ENCODE data around the gene TENT4B.

GRCh38 chr16:50152351-50152806 lies 727 bp upstream of the TENT4B start:
- TF ChIP-seq POLR2AphosphoS5 (IDR thresholded peaks at IDR 0.05) = no peak
- TF ChIP-seq CTCF (IDR thresholded peaks at IDR 0.05) = no peak
- TF ChIP-seq POLR2A (IDR thresholded peaks at IDR 0.05) = no peak
